Vagina (tissue), 2 donors: ENCODE results near the gene TSPAN14. TPM values are rescaled to one million over a fixed set of nuclear protein-coding genes. Genes with fewer than 3 reads are reported as not detected.

Experiments
- DNase-seq, 2 donors: peaks; one replicate each; pipeline ENCODE4 v3.0.0-alpha.2; 2017; ENCODE audit errors: extremely low spot score in 2 of 2
- H3K27ac ChIP-seq: fragments of 200-600 bp; sonication (generic); one replicate; pipeline ENCODE4 v1.5.1; 2019
- H3K27me3 ChIP-seq: fragments of 200-600 bp; sonication (generic); one replicate; pipeline ENCODE4 v1.5.1; 2019
- H3K36me3 ChIP-seq, 2 donors: fragments of 200-600 bp; sonication (generic); one replicate each; pipeline ENCODE4 v1.5.1; 2017 to 2019
- H3K4me1 ChIP-seq: fragments of 200-600 bp; sonication (generic); one replicate; pipeline ENCODE4 v1.5.1; 2019
- H3K4me3 ChIP-seq, 2 donors: fragments of 200-600 bp; sonication (generic); 1 replicate in 1 of 2; 2 replicates in 1 of 2; pipeline ENCODE4 v1.5.1; 2016 to 2019
- H3K9me3 ChIP-seq: fragments of 200-600 bp; sonication (generic); one replicate; pipeline ENCODE4 v1.5.1; 2019
- CTCF ChIP-seq, 3 experiments: fragments of 450-650 bp in 2 of 3; fragments of 200-600 bp in 1 of 3; sonication (generic) in 1 of 3; IDR thresholded peaks; one replicate each; pipeline ENCODE4 v1.5.1; 2017 to 2019; ENCODE audit warnings: antibody characterized with exemption in 3 of 3, mild to moderate bottlenecking in 2 of 3, moderate library complexity in 2 of 3
- POLR2A ChIP-seq, 2 donors: fragments of 450-650 bp; IDR thresholded peaks; one replicate each; pipeline ENCODE4 v1.6.1; 2017; ENCODE audit warnings: antibody characterized with exemption in 2 of 2, mild to moderate bottlenecking in 2 of 2, moderate library complexity in 2 of 2
- POLR2AphosphoS5 ChIP-seq, 2 donors: sonication (generic); formaldehyde crosslinking; IDR thresholded peaks; one replicate each; pipeline ENCODE4 v1.9.0; 2017; ENCODE audit warnings: antibody characterized with exemption in 2 of 2, mild to moderate bottlenecking in 2 of 2, low read depth in 1 of 2; ENCODE audit not compliant: insufficient read depth in 1 of 2
- intact Hi-C: fragments of 100-400 bp; cut with DNase I; formaldehyde crosslinking; loops from one replicate; pipeline ENCODE4 v1.15.1; 2023
- total RNA-seq: library from RNA; depleted of rRNA; stranded (reverse); fragments of >200 nt; gene quantifications from one replicate; pipeline ENCODE4 v1.2.3, GENCODE V29; 2016

TSPAN14 gene
- total RNA-seq, 1 donor from 2014 or later, result 98.0 TPM

DNA sequence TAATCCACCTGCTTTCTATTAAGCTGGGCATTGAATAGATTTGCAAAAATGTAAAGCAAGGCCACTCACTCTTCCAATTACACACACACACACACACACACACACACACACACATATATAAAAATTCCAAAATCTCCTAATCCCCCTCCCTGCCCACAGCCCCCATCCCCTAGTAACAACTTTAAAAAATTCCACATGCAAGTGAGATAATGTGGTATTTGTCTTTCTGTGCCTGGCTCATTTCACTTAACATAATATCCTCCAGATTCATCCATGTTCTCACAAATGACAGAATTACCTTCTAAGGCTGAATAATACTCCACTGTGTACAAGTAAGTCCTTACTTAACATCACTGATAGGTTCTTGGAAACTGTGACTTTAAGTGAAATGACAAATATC is 107.8 kb downstream of the TSPAN14 start:
- no peak overlapping the region for H3K27ac ChIP-seq
- no peaks in the 10 kb centered on the region for H3K9me3 ChIP-seq
- no peaks in the 10 kb centered on the region for H3K36me3 ChIP-seq
- DNase-seq, result no peak
- H3K4me3 ChIP-seq, result no peak overlapping the region
- intact Hi-C loops, result no loop called here
- no peaks in the 10 kb centered on the region for H3K4me1 ChIP-seq
- no peaks in the 10 kb centered on the region for H3K27me3 ChIP-seq
- TF ChIP-seq POLR2AphosphoS5 (IDR thresholded peaks at IDR 0.05; ENCODE audit: insufficient read depth in 1 of 2, low read depth in 1 of 2), result no peak
- no peak for TF ChIP-seq POLR2A (IDR thresholded peaks at IDR 0.05)
- no peak for TF ChIP-seq CTCF (IDR thresholded peaks at IDR 0.05)

DNA sequence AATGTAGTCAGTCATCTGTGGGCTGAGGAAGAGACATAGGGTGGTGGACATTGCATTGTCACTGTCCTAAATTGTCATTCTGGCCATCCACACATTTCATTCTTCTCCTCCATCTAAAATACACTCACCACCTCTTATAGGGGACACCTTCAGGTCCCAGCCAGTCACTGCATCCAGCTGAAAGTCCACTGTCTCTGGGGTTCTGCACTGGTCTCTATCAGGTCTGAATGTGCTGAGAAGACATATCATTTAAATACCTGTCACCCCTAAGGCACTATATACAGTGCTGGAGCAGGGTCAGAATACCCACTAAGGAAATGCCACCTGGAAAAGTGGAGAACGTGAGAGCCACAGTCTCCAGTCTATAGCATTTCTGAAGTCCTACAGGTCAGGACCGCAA is 113.2 kb downstream of the TSPAN14 start:
- no peaks in the 10 kb centered on the region for H3K9me3 ChIP-seq
- peak in 1 of 2 donors; percentile 52 for DNase-seq
- no peaks in the 10 kb centered on the region for H3K27me3 ChIP-seq
- TF ChIP-seq CTCF (IDR thresholded peaks at IDR 0.05), result no peak
- no peak for TF ChIP-seq POLR2AphosphoS5 (IDR thresholded peaks at IDR 0.05; ENCODE audit: insufficient read depth in 1 of 2, low read depth in 1 of 2)
- H3K36me3 ChIP-seq, result no peaks in the 10 kb centered on the region
- H3K4me3 ChIP-seq, result no peak overlapping the region
- H3K4me1 ChIP-seq, result no peaks in the 10 kb centered on the region
- no peak overlapping the region for H3K27ac ChIP-seq
- intact Hi-C loops, result no loop called here

DNA sequence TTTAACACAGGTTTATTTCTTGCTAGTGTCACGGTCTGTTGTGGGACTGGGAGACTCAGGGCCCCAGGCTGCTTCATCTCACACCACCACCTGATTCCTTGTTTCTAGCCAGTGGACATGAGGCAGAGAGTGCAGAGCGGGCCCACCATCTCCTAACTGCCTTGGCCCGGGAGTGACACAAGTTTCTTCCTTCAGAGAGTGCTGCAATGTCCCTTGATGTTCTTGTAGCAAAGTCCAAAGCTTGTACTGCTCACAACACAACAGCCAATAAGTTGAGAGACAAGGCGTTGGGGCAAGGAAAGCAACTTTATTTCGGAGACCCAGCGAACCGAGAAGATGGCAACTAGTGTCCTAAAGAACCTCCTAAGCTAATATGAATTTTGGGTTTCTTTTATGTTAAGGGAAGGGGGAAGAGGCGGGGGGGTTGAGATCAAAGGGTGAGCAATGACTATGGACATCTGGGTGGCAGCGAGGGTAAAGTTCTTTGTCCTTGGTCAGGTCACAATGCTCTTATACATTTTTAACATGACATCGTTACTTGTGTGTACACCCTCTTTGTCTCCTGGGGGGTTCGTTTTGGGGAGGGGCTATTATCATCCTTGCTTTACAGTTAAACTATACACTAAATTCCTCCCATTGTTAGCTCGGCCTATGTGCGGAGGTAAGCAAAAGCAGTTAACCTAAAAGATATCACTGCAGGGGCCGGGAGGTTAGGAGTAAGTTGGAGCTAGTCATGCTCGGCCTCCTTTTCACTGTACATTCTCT is 115.2 kb downstream of the TSPAN14 start:
- intact Hi-C loops, result no loop called here
- no peaks in the 10 kb centered on the region for H3K9me3 ChIP-seq
- H3K36me3 ChIP-seq, result no peaks in the 10 kb centered on the region
- no peak overlapping the region for H3K27ac ChIP-seq
- H3K4me3 ChIP-seq, result no peak overlapping the region
- no peak for TF ChIP-seq CTCF (IDR thresholded peaks at IDR 0.05)
- TF ChIP-seq POLR2A (IDR thresholded peaks at IDR 0.05), result no peak
- no peak for TF ChIP-seq POLR2AphosphoS5 (IDR thresholded peaks at IDR 0.05; ENCODE audit: insufficient read depth in 1 of 2, low read depth in 1 of 2)
- DNase-seq, result no peak
- no peaks in the 10 kb centered on the region for H3K4me1 ChIP-seq
- H3K27me3 ChIP-seq, result no peaks in the 10 kb centered on the region

- TF ChIP-seq CTCF (IDR thresholded peaks at IDR 0.05), result no peak
- no peak for TF ChIP-seq POLR2A (IDR thresholded peaks at IDR 0.05)
- TF ChIP-seq POLR2AphosphoS5 (IDR thresholded peaks at IDR 0.05; ENCODE audit: insufficient read depth in 1 of 2, low read depth in 1 of 2), result no peak
- DNase-seq, result no peak
- intact Hi-C loops, result no loop called here
- H3K36me3 ChIP-seq, result no peaks in the 10 kb centered on the region
- no peak overlapping the region for H3K27ac ChIP-seq
- no peaks in the 10 kb centered on the region for H3K4me1 ChIP-seq
- no peaks in the 10 kb centered on the region for H3K27me3 ChIP-seq
- H3K9me3 ChIP-seq, result no peaks in the 10 kb centered on the region
- H3K4me3 ChIP-seq, result no peak overlapping the region
Measured at GRCh38 chr10:80571352-80571751, 117.2 kb downstream of the TSPAN14 start.

DNA sequence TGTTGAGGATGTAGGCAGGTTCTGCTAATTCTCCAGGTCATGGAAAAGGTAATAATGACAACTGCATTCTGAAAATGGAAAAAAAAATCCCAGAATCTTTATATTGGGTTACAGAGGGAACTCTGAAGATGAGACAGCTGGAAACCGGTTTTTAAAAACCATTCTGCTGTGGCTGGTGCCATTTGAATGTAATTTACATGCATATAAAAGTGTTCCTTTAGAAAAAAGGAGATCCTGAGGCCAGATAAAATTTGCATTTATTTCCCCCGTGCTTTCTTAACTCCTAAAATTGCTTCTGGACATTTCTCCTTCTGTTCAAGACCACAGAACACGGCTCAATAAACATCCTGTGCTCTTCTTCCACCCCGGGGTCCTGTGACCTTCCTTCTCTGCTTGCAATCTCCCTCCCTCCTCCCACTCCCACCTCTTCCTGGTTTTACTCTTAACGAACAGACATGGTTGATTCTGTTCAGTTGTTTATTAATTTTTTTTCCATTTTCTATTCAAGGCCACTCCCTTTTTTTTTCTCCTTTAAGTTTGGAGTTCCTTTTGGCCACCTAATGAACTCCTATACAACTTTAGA is 125.2 kb downstream of the TSPAN14 start:
- H3K9me3 ChIP-seq, result no peaks in the 10 kb centered on the region
- H3K27me3 ChIP-seq, result no peaks in the 10 kb centered on the region
- no peaks in the 10 kb centered on the region for H3K4me1 ChIP-seq
- intact Hi-C loops, result no loop called here
- no peak overlapping the region for H3K27ac ChIP-seq
- DNase-seq, result peak in 1 of 2 donors; percentile 16
- TF ChIP-seq POLR2A (IDR thresholded peaks at IDR 0.05) (no peak), POLR2AphosphoS5 (IDR thresholded peaks at IDR 0.05; ENCODE audit: insufficient read depth in 1 of 2, low read depth in 1 of 2) (no peak), CTCF (IDR thresholded peaks at IDR 0.05) (no peak)
- H3K4me3 ChIP-seq, result no peak overlapping the region
- H3K36me3 ChIP-seq, result no peaks in the 10 kb centered on the region
